ENCODE data around the gene EVX2. TPM values are rescaled to one million over a fixed set of nuclear protein-coding genes. Genes with fewer than 3 reads are reported as not detected.
A peak's percentile ranks its signal among the peaks of the same experiment; 100 is the strongest.

Gene EVX2
- total and polyA plus RNA-seq, 9 of the 15 experiments (the other 6 are each of a cell fraction or from before 2014, with no cell fraction given): not detected

- DNase-seq (ENCODE audit: extremely low read depth in 1 of 4, low spot score in 3 of 4) (no peak), FAIRE-seq (peak; percentile 61), ATAC-seq (no peak)
- no peak overlapping the region for H2AFZ ChIP-seq (ENCODE audit: low read depth, low read length)
- H3K27me3 ChIP-seq (ENCODE audit: control insufficient read depth in 2 of 2, insufficient read depth in 2 of 2, low read length in 2 of 2): peaks cover 39 to 46% of the 10 kb centered on the region in 2 experiments
- H3K9me1 ChIP-seq (ENCODE audit: control insufficient read depth, insufficient read depth, low read length): peaks cover 3% of the 10 kb centered on the region
- no peaks in the 10 kb centered on the region for H4K20me1 ChIP-seq (replicated peaks; ENCODE audit: control insufficient read depth, insufficient read depth, low read length)
- no peak overlapping the region for H3K9ac ChIP-seq (ENCODE audit: insufficient read depth in 1 of 2, low read depth in 2 of 2, low read length in 2 of 2)
- in situ Hi-C loops (cut with MboI) (no loop called here), intact Hi-C loops (cut with micrococcal nuclease) (no loop called here)
- H3K9me3 ChIP-seq (replicated peaks; ENCODE audit: control insufficient read depth, insufficient read depth, low read depth, low read length): no peaks in the 10 kb centered on the region
- 0% methylated on average over 2 of the region's 2 CpGs for WGBS (ENCODE audit: insufficient coverage, low coverage, missing lambda C conversion rate)
- no peak overlapping the region for H3K4me2 ChIP-seq (ENCODE audit: insufficient read depth, low read length)
- no TSS peak for BruUV-seq (replicated peaks)
- H3K36me3 ChIP-seq (ENCODE audit: control insufficient read depth, insufficient read depth, low read length): no peaks in the 10 kb centered on the region
- H3K79me2 ChIP-seq (ENCODE audit: control insufficient read depth, insufficient read depth, low read length): no peaks in the 10 kb centered on the region
- peaks cover 0 to 18% of the 10 kb centered on the region in 2 experiments; a peak in 2 of 5 replicates for H3K4me1 ChIP-seq (replicated peaks in 1 of 2; ENCODE audit: control insufficient read depth in 2 of 2, insufficient read depth in 2 of 2, low read length in 2 of 2)
- ChIA-PET POLR2A (no interaction called here), CTCF (ENCODE audit: low intra/inter-chr PET ratio) (no interaction called here)
- no peak overlapping the region for H3K27ac ChIP-seq (ENCODE audit: extremely low read depth, low read depth, low read length)
- H3K4me3 ChIP-seq: no peak overlapping the region
- TF ChIP-seq ZNF740 (CRISPR knock-in tag; IDR thresholded peaks at IDR 0.05): no peak
- TF ChIP-seq ZNF740 (tag; IDR thresholded peaks at IDR 0.05): no peak
- no peak for TF ChIP-seq ATF6 (CRISPR knock-in tag; IDR thresholded peaks at IDR 0.05)
- TF ChIP-seq MBD1 (CRISPR knock-in tag; IDR thresholded peaks at IDR 0.05): no peak
- no peak for TF ChIP-seq ZNF197 (CRISPR knock-in tag; IDR thresholded peaks at IDR 0.05; ENCODE audit: low read depth)
- TF ChIP-seq HNRNPUL1 (IDR thresholded peaks at IDR 0.05; ENCODE audit: low read length): no peak
- TF ChIP-seq U2AF2 (optimal IDR thresholded peaks at IDR 0.05; ENCODE audit: low read depth, low read length): no peak
- no peak for TF ChIP-seq SPI1 (IDR thresholded peaks at IDR 0.05; ENCODE audit: borderline replicate concordance, low read depth, low read length)
- TF ChIP-seq GABPB2 (CRISPR knock-in tag; conservative IDR thresholded peaks at IDR 0.05): no peak
Observed at GRCh38 chr2:176063958-176064357, 19.8 kb downstream of the EVX2 start.
